ENCODE data around the gene FAM83E.
"Not testable (repeated sequence)": the region's sequence is repeated elsewhere in the genome, so short reads cannot be mapped to it uniquely, and the experiment has no call there.

FAM83E gene

DNA sequence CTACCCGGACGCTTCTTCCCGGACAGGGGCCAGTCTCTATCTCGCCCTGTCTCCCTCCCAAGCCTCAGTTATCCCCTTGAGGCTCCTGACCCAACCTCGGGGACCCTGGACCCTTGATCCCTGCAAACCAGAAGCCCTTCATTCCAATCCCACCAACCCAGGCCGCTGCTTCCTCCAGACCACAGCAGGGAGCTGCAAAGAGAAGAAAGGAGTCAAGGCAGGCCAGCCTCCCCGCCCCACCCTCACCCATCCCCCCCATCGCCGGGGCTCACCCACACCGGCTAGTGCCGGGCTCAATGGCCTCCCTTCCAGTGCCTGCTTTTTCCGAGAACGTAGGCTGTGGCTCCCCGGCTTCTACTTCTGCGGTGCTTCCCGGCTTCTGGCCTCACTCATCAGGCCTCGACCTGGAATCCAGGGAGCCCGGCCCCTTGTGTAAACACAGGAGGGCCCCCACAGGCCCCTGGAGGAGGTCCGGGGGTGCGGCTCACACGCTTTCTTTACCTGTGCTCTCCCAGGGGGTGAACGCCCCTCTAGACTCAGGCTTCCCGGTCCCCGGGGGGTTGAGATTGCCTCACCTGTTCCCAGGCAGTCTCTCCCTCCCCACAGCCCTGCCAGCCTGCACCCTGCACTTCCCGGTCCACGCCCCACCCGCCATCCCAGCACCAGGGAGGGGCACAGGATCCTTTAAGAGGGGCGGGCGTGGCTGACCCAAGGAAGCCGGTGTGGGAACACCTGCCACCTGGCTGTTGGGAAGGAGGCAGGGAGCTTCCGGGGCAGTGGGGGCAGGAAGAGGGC is at the start of gene FAM83E:
Gene FAM83E (minus strand): TSS at position 641 of the 795 bp plus-strand sequence. CDS start 1,704 bp downstream, outside the sequence.
- DNase-seq: no peak
- Mint-ChIP-seq H3K36me3 (peaks cover 41% of the 10 kb centered on the region), H3K27ac (peak within 1 kb of the TSS; percentile 16), H3K9me3 (no peaks in the 10 kb centered on the region), H3K4me3 (no peak within 1 kb of the TSS), H3K27me3 (peaks cover 4% of the 10 kb centered on the region), H3K4me1 (peaks cover 32% of the 10 kb centered on the region)
- CTCF ChIA-PET: interaction anchor here (0.9 kb wide), 1 partner anchor 9 kb away, joined by 3 read pairs; no protein-coding TSS in a partner anchor

DNA sequence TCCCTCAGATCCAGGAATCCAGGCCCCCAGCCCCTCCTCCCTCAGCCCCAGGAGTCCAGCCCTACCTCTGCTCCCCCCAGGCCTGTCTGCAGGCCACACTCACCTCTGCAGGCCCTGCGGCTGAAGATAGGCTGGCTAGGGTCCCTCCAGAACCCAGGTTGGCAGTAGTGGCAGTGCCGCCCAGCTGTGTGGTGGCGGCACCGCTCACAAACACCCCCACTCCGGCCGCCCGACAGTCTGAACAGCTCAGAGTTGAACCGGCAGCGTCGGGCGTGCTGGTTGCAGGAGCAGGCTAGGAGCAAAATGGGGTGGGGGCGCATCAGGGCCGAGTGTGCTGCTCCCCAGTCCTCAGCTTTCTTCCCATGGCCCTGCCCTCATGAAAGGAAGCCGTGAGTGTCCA is 49.6 kb upstream of the FAM83E start:
- H3K9me3 Mint-ChIP-seq: peaks cover under 1% of the 10 kb centered on the region
- no peak for DNase-seq
- H3K4me3 Mint-ChIP-seq: no peak overlapping the region
- peaks cover 10% of the 10 kb centered on the region for H3K4me1 Mint-ChIP-seq
- no peaks in the 10 kb centered on the region for H3K36me3 Mint-ChIP-seq
- H3K27ac Mint-ChIP-seq: no peak overlapping the region
- H3K27me3 Mint-ChIP-seq: peaks cover 4% of the 10 kb centered on the region
- CTCF ChIA-PET: no interaction called here

DNA sequence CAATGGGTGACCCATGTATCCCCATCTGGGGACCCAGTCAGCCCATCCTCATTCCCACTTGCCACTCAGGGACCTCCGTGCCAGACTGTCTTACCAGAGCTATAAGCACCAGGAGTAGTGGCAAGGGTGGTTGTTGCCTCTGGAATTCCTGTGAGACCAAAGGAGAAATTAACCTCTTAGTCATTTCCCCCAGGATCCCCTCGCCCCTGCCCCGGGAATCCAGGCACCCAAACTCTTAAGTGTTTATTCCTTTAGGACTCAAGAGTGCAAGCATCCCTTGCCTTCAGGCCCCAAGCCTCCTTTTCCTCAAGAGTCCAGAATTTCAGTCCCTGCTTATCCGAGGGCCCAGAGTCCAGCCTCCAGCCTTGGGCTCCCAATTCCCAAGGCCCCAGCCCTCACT is 48.8 kb upstream of the FAM83E start:
- Mint-ChIP-seq H3K4me3 (no peak overlapping the region), H3K4me1 (peaks cover 13% of the 10 kb centered on the region), H3K36me3 (no peaks in the 10 kb centered on the region), H3K27me3 (peaks cover 9% of the 10 kb centered on the region), H3K9me3 (no peaks in the 10 kb centered on the region), H3K27ac (no peak overlapping the region)
- CTCF ChIA-PET: no interaction called here
- no peak for DNase-seq

DNA sequence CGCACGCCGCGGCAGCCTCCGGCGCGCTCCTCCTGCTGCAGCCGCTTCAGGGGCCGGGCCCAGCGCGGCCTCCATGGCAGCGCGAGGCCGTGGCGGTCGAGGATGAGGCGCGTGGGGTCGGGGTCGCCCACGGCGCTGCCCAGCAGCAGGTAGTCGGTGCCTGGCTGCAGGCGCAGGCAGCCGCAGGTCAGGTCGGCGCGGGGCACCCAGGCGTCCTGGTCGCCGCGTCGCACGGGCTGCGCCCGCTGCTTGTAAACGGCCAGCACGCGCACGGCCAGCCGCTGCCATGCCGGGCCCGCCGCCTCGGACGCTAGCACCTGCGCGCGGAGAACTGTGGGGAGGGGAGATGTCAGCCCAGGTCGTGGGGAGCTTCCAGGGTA is 46.8 kb upstream of the FAM83E start:
- no peak for DNase-seq
- Mint-ChIP-seq H3K27ac (no peak overlapping the region), H3K27me3 (peaks cover 21% of the 10 kb centered on the region), H3K36me3 (no peaks in the 10 kb centered on the region), H3K9me3 (no peaks in the 10 kb centered on the region), H3K4me1 (peaks cover 13% of the 10 kb centered on the region), H3K4me3 (no peak overlapping the region)
- CTCF ChIA-PET: interaction anchor here (1.4 kb wide), 1 partner anchor 16 kb away, joined by 3 read pairs; the partner anchor contains the start of gene CA11

DNA sequence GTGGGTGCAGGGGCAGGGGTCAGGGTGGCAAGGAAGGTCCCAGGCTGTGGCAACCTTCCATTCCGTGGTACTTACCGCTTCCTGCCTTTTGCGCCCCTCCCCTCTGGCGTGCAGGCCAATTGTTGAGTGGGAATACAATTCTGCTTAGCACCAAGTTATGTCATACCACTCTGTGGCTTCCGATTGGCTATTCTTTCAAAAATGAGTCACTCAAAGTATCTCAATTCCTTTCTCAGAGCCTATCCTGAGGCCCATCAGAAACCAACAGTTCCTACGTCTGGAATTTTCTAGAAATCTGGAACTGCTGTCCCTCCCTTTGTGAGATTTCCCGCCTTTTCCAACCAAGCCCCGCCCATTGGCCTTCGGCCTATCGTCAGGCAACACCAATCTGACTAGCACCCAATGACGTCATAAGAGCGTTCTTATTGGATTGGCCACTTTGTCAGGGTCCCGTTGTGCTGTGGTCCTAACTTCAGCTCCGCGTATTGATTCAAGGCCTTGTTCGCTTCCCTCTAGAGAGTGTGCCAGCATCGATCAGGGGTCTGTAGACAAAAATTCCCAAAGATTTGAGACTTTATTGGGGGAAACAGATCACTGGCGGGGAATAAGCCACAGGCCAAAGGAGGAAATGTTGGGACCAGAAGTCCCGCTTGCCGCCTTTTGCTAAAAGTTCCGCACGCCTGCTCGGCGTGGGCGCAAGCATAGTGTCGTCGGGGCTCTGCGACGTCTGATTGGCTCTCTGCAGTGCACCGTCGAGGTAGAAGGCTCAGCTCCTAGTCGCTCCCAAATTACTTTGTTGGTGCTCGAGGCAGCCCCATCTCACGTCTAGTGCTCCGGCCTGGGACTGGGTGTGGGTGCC is 46.2 kb upstream of the FAM83E start:
- CTCF ChIA-PET: interaction anchor here (1.4 kb wide), 1 partner anchor 15 kb away, joined by 3 read pairs; the partner anchor contains the start of gene CA11
- H3K36me3 Mint-ChIP-seq: no peaks in the 10 kb centered on the region
- peak; percentile 88 for DNase-seq
- H3K27me3 Mint-ChIP-seq: peaks cover 28% of the 10 kb centered on the region
- H3K4me3 Mint-ChIP-seq: peak overlapping the region; percentile 43
- peak overlapping the region; percentile 89 for H3K27ac Mint-ChIP-seq
- H3K9me3 Mint-ChIP-seq: no peaks in the 10 kb centered on the region
- peaks cover 13% of the 10 kb centered on the region for H3K4me1 Mint-ChIP-seq

DNA sequence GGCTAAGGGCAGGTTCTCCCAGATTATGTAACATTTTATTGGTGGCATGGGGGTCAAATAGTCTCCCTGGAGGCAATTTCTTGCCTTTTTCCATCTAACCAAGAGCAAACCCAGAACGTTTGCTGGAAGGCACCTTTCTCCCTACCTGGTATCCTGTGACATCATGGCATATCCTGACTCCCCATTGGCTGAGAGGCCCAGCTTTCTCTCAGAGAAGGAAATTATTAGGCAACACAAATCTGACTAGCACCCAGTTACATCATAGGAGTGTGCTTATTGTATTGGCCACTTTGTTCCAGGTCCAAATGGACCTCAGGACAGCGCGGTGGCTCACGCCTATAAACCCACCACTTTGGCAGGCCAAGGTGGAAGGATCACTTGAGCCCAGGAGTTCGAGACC is 44.9 kb upstream of the FAM83E start:
- Mint-ChIP-seq H3K4me1 (peaks cover 13% of the 10 kb centered on the region), H3K27ac (no peak overlapping the region), H3K27me3 (peaks cover 31% of the 10 kb centered on the region)

DNA sequence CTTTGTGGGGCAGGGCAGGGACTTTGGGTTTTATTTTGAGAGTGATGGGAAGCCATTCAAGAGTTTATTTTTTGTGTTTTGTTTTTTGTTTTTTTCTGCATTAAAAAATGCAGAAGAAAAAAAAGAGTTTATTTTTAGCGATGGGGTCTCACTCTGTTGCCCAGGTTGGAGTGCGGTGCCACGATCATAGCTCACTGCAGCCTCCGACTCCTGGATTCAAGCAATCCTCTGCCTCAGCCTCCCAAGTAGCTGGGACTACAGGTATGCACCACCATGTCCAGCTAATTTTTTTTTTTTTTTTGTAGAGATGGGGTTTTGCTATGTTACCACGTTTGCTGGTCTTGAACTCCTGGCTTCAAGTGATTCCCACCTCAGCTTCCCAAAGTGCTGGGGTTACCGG is 43.6 kb upstream of the FAM83E start:
- no peak for DNase-seq
- H3K27me3 Mint-ChIP-seq: peaks cover 38% of the 10 kb centered on the region
- H3K4me1 Mint-ChIP-seq: peaks cover 18% of the 10 kb centered on the region
- CTCF ChIA-PET: no interaction called here
- H3K27ac Mint-ChIP-seq: no peak overlapping the region
- H3K36me3 Mint-ChIP-seq: no peaks in the 10 kb centered on the region
- no peaks in the 10 kb centered on the region for H3K9me3 Mint-ChIP-seq
- H3K4me3 Mint-ChIP-seq: no peak overlapping the region

More for the DNA sequence above, 44.9 kb upstream of the FAM83E start:
- CTCF ChIA-PET: no interaction called here
- H3K4me3 Mint-ChIP-seq: no peak overlapping the region
- no peaks in the 10 kb centered on the region for H3K36me3 Mint-ChIP-seq
- no peaks in the 10 kb centered on the region for H3K9me3 Mint-ChIP-seq
- no peak for DNase-seq

DNA sequence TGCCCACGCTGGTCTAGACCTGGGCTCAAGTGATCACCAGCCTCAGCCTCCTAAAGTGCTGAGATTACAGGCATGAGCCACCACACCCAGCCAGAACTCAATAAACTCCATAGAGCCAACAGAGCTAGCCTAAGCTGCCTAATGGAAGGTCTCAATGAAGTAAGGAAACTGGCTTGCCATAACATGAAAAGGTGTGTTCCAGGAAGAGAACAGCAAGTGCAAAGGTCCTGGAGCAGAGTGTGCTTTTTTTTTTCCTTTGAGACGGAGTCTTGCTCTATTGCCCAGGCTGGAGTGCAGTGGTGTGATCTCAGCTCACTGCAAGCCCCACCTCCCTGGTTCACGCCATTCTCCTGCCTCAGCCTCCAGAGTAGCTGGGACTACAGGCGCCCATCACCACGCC is 43.0 kb upstream of the FAM83E start:
- H3K36me3 Mint-ChIP-seq, DNase-seq, H3K4me3 Mint-ChIP-seq, CTCF ChIA-PET, H3K9me3 Mint-ChIP-seq, H3K27ac Mint-ChIP-seq: not testable (repeated sequence)
- H3K4me1 Mint-ChIP-seq: peaks cover 20% of the 10 kb centered on the region
- H3K27me3 Mint-ChIP-seq: peaks cover 38% of the 10 kb centered on the region

DNA sequence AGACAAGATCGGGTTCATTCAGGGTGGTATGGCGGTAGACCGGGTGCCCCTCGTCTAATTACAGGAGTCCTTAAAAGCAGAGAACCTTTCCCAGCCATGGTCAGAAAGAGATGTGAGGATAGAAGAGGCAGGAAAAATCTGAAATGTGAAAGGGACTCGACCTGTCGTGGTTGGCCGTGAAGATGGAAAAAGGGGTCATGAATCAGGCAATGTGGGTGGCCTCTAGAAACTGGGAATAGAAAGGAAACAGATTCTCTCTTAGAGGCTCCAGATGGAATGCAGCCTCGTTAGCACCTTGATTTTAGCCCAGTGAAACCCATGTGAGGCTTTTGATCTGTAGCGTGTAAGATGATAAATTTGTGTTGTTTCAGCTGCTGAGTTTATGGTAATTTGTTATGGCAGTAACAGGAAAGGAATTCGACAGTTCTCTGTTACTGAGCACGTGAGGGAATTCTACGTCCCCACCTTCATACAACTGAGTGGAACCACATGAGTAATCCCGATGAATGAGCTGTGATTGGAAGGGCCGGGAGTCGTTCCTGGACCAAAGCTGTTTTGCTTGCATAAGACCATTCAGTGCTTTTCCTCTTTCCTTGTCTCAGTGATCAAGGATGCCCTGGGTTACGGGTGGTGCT is 42.1 kb upstream of the FAM83E start:
- Mint-ChIP-seq H3K4me1 (peaks cover 26% of the 10 kb centered on the region), H3K4me3 (no peak overlapping the region), H3K36me3 (no peaks in the 10 kb centered on the region), H3K27me3 (peaks cover 38% of the 10 kb centered on the region), H3K27ac (no peak overlapping the region), H3K9me3 (no peaks in the 10 kb centered on the region)
- no peak for DNase-seq
- CTCF ChIA-PET: no interaction called here

DNA sequence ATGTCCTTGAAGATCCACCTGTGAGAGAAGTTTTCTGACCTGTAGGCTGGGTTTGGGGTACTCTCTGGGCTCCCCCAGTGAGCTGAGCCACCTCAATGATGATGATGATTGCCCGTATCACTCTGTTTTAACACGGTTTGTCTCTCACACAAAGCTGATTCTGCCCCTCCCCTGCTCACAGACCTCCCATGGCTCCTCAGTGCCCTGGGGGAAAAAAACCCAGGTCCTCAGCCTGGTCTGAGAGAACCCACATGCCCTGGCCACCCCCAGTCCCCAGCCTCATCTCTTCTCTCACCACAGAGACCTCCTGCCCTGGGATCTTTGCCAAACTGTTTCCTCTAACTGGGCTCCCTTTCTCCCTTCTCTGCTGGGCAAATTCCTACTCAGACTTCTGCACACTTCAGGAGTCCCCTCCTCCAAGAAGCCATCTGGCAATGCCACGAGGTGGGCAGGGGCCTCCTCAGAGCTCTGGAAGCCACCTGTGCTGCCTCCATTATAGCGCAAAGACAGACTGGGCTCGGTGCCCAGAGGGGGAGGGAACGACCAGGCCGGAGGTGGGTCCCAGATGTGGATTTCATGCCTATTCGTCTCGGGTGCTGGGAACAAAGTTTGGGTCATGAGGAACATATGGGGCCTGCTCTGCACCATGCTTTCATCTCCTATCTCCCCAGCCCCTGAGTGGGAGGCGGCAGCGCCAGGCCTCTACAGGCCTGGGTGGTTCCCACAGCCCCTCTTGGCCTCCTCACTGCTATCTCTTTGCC is 39.6 kb upstream of the FAM83E start:
- Mint-ChIP-seq H3K9me3 (no peaks in the 10 kb centered on the region), H3K4me1 (peaks cover 29% of the 10 kb centered on the region), H3K27me3 (peaks cover 38% of the 10 kb centered on the region), H3K36me3 (no peaks in the 10 kb centered on the region), H3K4me3 (no peak overlapping the region), H3K27ac (no peak overlapping the region)
- no peak for DNase-seq
- CTCF ChIA-PET: no interaction called here

DNA sequence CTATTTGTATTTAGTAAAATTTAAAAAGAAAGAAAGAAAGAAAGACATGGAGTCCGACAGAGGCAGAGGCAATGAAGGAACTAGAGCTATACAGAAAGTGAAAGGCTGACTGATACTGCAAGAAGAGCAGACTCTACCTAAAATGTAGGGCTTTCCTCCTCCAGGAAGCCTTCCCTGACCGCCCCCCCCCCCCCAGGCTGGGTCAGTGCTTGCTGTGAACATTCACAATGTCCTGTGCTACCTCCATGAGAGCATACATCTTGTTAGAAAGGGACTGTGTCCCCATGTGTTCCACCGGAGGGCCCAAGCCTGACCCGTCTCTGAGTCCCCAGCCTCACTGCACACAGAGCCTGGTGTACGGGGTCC is 36.8 kb upstream of the FAM83E start:
- Mint-ChIP-seq H3K27ac (no peak overlapping the region), H3K27me3 (peaks cover 17% of the 10 kb centered on the region), H3K9me3 (no peaks in the 10 kb centered on the region), H3K36me3 (no peaks in the 10 kb centered on the region), H3K4me1 (peaks cover 49% of the 10 kb centered on the region), H3K4me3 (no peak overlapping the region)
- DNase-seq: no peak
- CTCF ChIA-PET: interaction anchor here (1.4 kb wide), 1 partner anchor 185 kb away, joined by 4 read pairs; no protein-coding TSS in a partner anchor

DNA sequence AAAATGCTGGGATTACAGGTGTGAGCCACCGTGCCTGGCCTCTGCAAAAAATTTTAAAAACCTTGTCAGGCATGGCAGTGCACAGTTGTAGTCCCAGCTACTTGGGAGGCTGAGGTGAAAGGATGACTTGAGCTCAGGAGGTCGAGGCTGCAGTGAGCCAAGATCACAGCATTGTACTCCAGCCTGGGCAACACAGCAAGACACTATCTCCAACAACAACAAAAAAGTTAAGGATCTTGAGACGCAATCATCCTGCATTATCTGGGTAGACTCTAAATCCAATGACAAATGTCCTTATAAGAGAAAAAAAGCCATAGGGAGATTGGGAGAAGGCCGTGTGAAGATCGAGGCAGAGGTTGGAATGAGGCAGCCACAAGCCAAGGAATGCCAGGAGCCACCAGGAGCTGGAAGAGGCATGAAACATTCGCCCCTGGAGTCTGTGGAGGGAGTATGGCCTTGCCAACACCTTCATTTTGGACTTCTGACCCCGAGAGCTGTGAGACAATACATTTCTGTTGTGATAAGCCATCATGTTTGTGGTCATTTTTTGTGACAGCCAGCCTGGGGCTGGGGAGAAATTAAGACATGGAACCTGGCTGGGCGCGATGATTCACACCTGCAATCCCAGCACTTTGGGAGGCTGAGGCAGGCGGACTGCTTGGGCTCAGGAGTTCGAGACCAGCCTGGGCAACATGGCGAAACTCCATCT is 36.3 kb upstream of the FAM83E start:
- Mint-ChIP-seq H3K36me3 (no peaks in the 10 kb centered on the region), H3K27ac (peak overlapping the region; percentile 56), H3K9me3 (no peaks in the 10 kb centered on the region), H3K4me3 (no peak overlapping the region), H3K4me1 (peaks cover 52% of the 10 kb centered on the region), H3K27me3 (peaks cover 11% of the 10 kb centered on the region)
- DNase-seq: no peak
- CTCF ChIA-PET: interaction anchor here (0.7 to 1.4 kb wide), 2 partner anchors 11 to 186 kb away, joined by 3 to 4 read pairs; no protein-coding TSS in a partner anchor

DNA sequence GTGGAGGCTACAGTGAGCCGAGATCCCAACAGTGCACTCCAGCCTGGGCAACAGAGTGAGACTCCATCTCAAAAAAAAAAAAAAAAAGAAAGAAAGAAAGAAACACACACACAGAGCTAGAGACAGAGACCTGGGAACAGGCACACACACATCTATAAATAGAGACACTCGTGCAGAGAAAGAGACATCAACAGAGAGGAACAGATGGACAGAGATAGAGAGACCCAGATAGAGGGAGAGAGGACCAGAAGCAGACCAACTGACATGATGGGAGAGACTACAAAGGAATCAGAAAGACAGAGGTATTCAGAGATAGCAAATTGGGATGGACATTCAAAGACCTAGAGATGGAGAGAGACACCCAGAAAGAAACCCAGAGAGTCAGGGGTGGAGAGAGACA is 33.3 kb upstream of the FAM83E start:
- H3K9me3 Mint-ChIP-seq: no peaks in the 10 kb centered on the region
- CTCF ChIA-PET: interaction anchor here (1.5 kb wide), 1 partner anchor 194 kb away, joined by 3 read pairs; no protein-coding TSS in a partner anchor
- peak overlapping the region; percentile 79 for H3K27ac Mint-ChIP-seq
- H3K4me1 Mint-ChIP-seq: peaks cover 68% of the 10 kb centered on the region
- no peak for DNase-seq
- H3K27me3 Mint-ChIP-seq: peaks cover 13% of the 10 kb centered on the region
- no peaks in the 10 kb centered on the region for H3K36me3 Mint-ChIP-seq
- no peak overlapping the region for H3K4me3 Mint-ChIP-seq
